NCI-H2081 (cell line): ENCODE data around the gene INPP4B.

Experiments used
- DNase-seq, 2 experiments: peaks; one replicate each; lab custom pipeline; 2025; lab: John Stamatoyannopoulos, UW

INPP4B gene

DNA sequence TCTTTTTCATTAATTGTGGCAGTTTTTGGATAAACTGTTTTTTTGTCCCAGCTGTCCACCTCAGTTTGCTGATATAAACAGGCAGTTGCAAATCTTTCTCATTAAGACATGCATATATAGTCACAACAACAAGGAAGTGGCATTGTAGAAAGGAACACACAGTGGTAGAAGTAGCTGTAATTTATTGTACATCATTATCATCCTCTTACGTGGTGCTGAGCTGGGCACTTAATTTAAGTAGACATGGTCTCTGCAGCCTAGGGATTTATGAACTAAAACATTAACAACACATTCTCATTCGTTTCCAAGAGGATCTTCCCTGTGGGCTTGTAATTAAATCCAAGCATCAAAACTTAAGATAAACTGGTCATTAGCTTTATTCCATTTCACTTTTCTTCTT lies 500.2 kb downstream of the INPP4B start:
- no peak for DNase-seq

DNA sequence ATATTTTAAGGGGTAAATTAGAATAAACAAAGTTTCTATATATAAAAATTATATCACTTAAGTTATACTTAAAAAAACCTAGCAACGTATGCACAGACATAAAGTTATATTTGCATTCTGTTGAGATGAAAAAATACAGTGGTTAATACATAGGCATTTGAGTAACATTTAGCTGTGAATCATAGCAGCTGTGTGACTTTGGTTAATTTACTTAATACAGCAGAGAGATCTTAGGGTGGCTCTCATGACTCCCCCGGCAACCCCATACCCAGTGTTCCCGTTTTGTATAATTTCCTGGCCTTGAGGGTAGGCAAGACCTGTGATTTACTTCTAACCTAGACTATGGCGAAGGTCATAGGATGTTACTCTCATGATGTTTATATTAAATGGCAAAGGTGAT lies 504.8 kb downstream of the INPP4B start:
- no peak for DNase-seq

DNA sequence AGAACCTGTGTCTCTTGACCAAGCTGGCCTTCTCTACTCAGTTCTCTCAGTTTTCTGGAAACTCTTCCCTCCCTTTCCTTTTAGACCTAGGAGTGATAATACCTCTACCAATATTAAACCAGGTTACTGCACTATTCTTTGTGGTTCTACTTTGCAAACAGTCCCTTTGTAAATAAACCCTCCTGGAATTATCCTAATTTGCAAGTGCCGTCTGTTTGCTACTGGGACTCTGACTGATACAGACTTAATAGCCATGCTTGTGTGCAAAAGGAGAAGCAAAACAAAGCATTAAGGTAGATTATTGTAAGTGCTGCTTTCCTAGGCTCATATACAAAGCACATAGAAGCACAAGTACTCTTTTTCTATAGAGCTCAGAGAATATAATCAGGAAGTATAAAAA lies 507.0 kb downstream of the INPP4B start:
- peak; percentile 16 to 72 for DNase-seq

DNA sequence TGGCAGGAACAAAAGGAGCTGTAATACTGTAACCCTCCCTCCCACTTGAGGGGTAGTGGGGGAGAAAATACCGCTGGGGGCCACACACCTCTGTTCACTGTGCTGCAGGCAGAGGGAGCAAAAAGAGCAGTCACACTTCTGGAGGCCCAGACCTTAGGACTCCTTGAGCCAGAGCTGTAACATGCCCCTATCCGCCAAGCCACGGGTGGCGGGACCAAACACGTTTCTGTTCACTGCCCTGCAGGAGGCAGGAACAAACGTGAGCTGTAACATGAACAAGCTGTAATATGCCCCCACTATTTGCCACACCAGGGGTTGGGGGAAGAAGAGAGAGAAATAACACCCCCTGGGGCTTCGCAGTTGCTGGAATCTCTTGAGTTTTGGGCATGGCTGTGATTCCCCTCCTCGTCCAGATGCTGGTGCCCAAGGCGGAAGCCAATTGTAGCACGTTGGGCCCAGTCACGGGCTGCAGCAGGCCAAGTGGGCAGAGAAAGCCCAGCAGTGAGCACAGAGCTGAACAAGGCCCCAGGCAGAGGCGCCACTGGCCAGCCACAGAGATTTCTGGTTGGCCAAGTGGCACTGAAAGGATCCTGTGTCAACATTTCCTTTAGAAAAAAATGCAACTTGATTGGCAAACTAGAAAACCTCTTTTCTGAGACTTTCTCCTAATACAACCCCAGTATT lies 509.7 kb downstream of the INPP4B start:
- no peak for DNase-seq

DNA sequence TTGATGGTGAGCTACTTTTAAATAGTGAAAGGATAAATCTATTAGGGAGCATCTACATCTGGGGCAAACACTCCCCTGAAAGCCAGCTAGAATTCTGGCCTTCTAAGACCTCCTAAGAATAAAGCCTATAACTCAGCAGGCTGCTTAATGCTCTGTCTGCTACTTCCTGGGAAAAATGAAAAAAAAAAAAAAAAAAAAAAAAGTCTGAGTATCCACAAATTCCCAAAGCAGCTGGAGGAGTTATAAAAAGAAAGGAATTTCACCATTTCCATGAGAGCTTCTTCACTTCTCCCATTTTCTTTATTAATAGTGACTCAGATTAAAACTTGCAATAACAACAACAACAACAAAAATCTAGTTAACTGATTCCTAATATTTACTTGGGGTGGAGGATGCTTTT lies 511.2 kb downstream of the INPP4B start:
- DNase-seq, result no peak

DNA sequence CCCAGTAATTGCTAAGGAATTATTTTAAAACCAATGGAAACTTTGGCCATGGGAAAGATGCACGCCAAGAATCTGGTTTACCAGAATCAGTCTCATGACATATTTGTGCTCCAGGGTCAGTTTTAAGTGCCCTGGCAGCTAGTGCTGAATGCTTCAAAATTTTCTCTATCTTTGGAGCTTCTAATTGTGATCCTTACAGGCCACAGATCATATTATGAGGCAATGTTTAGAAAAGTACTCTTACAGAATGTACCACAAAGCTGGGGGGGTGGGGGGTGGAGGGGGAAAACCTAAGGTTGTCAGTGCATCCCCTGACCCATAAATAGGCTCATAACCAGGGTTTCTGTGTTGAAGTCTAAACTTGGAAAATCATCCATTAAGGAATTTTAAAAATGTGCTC lies 514.5 kb downstream of the INPP4B start:
- no peak for DNase-seq

DNA sequence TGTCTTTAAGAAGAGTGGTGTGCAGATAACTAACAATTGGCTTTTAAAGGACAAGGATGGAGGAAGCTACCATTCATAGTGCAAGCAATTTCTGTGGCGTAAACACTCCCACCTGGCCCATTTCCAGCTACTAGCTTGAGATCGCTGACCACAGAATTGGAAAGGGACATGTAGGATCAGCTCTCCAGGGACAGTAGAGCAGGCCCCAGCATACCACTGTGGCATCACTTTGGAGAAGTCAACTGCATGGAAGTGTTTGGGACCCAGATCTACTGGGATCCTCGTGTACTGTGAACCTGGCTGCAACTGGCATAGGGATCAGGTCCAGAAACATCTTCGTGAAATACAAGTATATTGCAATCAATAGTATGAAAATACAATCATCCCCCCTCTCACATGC lies 515.0 kb downstream of the INPP4B start:
- no peak for DNase-seq

DNA sequence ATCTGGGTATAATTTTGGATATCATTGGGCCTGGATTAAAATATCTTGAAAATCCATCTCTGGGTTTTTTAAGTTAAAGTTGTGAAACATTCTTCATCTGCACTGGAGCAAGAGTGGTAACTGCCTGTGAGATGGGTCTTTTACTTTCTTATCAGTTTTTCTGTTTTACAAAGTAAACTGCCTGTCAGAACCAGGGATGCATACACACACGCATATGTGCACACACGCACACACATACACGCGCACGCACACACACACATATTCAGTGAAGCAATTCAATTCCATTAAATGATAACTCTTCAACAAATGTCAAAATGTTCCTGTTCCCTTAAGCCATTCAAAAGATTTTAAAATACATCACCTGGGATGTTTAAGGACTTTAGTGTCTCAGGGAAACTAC lies 515.8 kb downstream of the INPP4B start:
- no peak for DNase-seq

DNA sequence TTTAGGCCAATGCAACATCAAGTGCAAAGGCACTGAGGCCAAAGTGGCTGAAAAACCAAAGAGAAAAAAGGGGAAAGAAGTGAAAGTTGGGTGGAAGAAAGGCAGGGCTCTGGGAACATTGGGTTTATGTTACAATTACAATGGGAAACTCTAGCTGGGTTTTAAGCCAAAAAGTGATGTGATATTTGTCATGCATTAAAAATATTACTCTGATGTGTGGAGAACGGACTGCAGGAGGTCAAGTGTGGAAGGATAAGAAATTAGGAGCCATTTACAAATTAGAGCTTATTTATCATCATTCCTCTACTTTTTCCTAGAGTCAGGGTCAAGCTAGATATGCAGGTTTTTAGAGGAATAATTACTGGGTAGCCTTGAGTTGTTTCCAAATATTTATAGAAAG lies 516.8 kb downstream of the INPP4B start:
- no peak for DNase-seq

DNA sequence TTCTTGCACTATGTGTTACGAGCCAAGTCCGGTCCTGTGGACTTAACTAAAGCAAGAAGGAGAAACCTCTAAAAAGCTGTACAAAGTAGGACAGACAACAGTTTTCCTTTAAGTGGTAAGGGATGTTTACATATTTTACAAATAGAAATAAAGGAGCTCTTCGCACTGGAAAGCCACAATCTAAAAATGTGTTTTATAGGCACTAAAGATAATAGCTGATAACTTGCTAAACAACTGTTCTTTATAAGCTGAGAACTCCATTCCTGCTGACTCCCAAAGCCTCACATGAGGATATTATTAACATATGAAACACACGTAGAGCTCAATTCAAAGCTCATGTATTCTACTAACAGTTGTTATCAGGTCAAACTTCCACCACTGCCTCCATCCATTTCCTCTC lies 519.9 kb downstream of the INPP4B start:
- DNase-seq, result no peak

DNA sequence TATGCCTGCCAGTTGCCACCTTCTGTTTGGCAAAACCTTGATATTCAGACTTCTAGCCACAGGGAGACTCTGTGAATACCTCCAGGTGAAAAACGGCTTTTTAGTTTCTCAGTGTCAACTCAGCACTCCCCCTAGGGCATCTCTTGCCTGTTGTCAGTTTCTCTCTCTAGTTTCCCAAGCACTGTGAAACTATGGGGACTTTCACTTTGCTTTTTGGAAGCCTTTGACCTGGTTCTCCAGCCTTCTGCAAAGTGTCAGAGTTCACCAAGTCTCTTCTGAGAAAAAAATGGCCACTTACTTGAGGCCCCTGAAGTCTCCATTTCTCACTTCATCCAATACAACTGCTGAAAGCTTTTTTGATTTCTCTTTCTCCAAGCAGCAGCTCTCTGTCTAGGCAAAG lies 521.5 kb downstream of the INPP4B start:
- DNase-seq, result no peak

DNA sequence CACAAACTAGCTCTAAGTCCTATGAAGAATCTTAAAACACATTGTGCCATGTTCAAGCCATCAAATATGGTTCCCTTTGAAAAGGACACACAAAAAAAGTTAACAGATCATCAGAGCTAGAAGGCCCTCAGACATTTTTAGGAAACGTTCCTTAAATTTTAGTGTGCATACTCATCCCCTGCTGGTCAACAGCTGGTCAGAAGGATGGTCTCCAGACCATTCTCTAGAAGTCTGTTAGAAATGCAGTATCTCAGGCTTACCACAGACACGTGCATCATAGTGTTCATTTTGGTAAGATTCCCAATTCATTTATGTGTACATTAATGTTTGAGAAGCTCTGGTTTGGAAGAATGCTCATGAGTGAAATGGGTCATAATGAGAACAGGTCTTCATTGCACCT lies 523.1 kb downstream of the INPP4B start:
- no peak for DNase-seq

DNA sequence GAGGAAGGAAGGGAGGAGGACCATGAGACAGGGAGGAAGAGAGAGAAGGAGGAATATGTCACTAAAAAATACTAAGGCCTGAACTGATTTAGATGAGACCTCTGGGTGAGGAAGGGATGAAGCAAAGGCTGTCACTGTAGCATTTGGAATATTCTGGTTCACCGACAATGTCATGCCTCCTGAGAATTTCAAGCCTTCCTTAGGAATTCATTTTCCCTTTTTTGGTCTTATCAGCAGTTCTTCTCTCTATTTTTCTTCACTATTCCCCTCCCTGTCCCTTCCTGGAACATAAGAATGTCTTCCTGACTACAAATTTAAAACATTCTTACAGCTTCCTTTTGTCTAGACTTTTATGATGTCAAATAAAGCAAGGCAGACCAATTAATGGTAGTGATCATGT lies 527.8 kb downstream of the INPP4B start:
- DNase-seq, result no peak

DNA sequence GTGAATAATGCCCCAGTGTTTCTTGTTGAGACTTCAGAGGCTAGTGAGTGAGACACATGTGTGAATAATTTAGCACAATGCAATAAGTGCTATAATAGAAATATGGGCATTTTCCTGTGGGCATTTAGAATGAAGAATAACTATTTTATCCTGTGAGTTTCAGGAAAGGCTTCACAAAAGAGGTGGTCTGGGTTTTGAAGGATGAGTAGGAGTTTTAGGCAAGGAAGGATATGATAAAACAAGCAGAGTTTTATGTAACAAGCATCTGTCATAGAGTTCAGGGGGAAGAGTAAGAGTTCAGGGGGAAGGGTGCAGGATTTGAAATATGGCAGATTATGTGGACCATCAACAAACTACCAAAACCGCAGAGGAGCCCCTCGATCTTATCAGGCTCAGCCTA lies 529.2 kb downstream of the INPP4B start:
- DNase-seq, result no peak

DNA sequence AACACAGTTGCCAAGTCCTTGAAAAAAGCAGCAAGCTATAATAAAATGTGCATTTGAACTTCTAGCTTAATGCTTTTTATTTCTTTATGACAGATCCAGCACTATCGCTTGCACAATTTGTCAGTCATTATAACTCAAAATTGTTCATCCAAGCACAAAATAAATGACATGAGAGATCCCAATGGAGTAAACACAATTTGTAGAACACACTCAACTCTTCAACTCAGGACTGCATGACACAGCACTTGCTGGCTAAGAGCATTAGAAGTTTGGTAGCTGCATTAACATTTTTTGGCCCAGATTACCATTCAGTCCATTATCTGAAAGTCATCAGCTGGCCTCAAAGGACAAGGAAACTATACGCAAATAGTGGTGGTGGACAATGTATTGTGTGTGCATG lies 530.1 kb downstream of the INPP4B start:
- DNase-seq, result no peak

DNA sequence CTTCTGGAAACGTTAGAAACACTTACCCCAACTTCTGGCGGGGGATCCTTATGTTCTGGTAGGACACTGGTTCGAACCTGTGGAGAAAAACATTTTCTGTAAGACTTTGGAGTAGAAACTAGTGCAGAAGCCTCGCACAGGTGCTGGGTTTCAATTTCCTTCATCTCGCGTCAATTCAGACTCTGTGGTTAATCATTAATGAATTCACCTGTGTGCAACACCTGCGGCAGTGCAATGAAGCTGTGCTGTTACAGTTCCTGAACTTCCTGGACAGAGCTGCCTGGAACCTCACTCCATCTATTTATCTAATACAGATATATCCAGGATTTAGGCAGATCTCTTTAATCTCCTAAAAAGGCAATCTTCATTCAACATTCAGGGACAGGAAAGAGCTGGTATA lies 531.4 kb downstream of the INPP4B start:
- DNase-seq, result no peak

DNA sequence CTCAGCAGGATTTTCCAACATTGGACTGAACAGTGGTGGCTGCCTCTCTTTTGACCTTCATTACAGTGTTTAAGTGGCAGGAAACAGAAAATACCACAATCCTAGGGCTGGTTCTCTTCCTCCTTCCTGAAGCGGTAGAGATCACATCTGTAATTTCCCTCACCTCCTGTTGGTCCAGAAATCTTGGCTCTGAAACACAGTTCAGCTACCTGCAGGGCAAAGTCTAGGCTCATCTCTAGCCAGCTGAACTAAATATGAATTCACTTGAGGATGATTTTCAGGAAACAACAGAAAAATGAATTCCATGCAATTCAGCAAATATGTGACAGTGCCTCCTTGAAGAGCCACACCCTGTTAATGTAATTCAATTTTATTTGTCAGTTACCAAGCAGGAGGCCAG lies 531.9 kb downstream of the INPP4B start:
- DNase-seq, result no peak

DNA sequence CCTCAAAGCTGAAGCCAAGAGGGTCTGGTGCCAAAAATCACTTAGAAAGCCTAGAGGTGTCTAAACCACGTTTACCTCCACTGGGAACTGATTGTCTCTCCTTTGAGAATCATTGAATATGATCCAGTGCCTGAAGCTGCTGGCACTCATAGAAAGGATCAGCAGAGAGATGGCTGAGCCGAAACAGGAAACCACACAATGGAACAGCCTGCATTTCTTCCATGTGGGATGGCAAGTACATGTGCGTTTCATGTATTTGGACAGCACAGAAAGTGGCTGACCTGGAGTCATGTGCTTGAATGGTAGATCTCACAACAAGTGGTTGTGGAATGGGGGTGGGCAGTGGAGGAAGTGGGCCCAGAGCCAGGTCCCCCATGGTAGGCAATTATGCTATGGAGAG lies 533.7 kb downstream of the INPP4B start:
- no peak for DNase-seq

DNA sequence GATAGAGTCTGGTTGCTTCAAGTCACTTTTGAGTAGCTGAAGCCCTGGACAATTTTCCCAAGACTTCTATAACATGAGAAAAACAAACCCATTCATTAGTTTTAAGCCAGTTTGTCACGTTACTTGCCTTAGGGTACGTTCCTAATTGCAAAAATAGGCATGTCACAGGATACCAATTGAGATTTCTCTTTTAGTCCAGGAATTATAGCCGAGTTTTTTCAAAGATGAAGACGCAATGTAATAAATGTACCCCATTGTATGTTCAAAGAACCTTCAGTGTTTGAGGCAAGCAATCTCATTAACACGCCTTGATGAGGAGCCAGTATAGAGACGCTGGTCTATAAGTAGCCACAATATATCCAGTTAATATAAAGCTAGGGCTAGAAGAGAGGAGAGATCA lies 534.2 kb downstream of the INPP4B start:
- no peak for DNase-seq

DNA sequence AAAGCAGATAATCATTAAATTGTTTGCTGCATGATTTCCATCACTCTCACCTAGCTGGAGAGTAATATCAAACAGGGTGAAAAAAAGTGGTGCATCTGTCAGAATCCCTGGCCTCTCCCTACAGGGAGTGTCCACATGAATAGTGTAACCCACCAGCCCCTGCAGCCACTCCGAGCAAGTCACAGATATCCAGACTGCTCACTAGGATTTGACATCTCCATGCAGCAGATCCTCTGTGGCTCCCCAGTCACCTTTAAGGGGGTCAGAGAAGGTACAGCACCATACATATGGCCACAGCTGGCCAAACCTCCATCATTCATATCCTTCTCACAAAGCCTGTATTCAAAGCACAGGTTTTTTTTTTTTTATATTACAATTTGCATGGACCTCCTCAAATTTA lies 536.3 kb downstream of the INPP4B start:
- DNase-seq, result no peak

DNA sequence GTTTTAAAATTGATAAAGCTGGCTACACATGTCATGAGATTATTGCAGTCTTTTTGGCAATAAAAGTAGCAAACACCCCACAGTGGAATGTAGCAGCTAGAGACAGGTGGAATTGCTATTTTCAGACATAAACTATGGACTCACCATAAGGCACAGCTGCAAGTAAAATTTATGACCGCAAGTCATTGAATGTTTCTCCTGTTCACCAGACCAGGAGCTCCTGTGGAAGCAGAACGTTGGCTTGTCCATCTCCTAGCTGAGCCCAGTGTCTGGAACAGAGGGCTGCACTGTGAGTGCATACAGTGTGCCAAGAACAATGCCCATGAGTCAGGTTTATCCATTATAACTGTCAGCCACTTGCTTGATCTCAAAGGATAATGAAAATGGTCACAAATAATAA lies 538.2 kb downstream of the INPP4B start:
- DNase-seq, result no peak

DNA sequence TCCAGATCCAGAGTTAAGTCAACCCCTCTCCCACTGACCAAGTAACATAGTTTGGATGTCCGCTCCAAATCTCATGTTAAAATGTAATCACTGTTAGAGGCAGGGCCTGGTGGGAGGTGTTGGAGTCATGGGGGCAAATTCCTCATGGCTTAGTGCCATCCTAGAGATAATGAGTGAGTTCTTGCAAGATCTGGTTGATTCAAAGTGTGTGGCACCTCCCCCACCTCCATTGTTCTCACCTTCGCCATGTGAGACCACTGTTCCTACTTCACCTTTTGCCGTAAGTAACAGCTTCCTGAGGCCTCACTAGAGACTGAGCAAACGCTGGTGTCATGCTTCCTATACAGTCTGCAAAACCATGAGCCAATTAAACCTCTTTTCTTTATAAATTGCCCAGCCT lies 548.8 kb downstream of the INPP4B start:
- no peak for DNase-seq

DNA sequence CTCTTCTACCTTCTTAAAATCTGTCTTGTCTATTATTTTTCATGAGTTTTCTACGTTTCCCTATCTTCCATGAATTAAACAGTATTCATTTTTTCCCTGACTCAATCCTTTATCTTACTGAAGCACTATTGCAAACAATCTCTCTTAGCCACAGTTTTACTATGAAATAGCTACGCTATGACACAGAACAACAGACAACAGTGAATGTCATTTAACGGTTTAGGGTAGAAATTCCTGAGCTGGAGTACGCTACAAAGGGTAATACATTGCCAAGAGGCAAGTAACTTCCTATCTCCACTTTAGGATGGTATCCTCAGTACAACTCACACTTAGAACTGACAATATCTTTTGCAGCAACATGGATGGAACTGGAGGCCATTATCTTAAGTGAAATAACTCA lies 552.6 kb downstream of the INPP4B start:
- no peak for DNase-seq

DNA sequence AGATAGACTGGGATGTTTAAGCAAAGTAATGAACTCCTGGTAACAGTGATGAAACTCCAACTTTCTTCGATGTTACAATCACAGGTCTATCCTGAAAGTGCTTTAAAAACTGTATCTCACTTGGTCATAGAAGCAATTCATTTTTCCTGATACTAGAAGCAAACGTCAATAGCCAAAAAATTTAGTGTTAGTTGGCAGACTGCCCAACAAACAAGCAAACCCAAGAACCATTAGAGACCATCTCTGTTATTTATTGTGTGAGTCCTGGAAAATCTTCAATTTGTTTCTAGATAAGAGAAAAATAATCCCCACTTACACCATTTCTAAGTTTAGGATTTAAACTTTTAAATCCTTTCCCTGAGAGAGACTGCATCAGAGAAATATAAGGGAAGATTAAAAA lies 553.9 kb downstream of the INPP4B start:
- no peak for DNase-seq
